Measurements from ENCODE around the gene MFN2. TPM values are rescaled to one million over a fixed set of nuclear protein-coding genes. Genes with fewer than 3 reads are reported as not detected.

MFN2 gene
- total and polyA plus RNA-seq, 9 of the 15 experiments (the other 6 are each of a cell fraction or from before 2014, with no cell fraction given), result 10.5 to 158 (median 87.1) TPM

GRCh38 chr1:12015001-12015491, 34.8 kb downstream of the MFN2 start (continued):
- TF ChIP-seq NR2C1 (IDR thresholded peaks at IDR 0.05) (peak; percentile 55; the same call in 1 of the 2 replicates), NR2C1 (tag; IDR thresholded peaks at IDR 0.05) (peak; percentile 61; the same call in 1 of the 2 replicates), MGA (IDR thresholded peaks at IDR 0.05) (peak; percentile 20; the same call in 1 of the 2 replicates), MTA2 (IDR thresholded peaks at IDR 0.05; ENCODE audit: low read depth) (no peak), CREM (IDR thresholded peaks at IDR 0.05; ENCODE audit: low read depth) (peak; percentile 45; the same call in 1 of the 2 replicates), ADNP (tag; IDR thresholded peaks at IDR 0.05) (peak; percentile 97), ZNF76 (CRISPR knock-in tag; IDR thresholded peaks at IDR 0.05; ENCODE audit: borderline replicate concordance) (peak; percentile 34; the same call in 1 of the 2 replicates), HMGXB4 (CRISPR knock-in tag; IDR thresholded peaks at IDR 0.05) (no peak), TFE3 (CRISPR knock-in tag; IDR thresholded peaks at IDR 0.05) (peak; percentile 65), NRF1 (conservative IDR thresholded peaks at IDR 0.05 in 1 of 2, IDR thresholded peaks at IDR 0.05 in 1 of 2) (peak in 1 of 2 experiments; percentile 32; a peak in 1 of 4 replicates), NFATC3 (IDR thresholded peaks at IDR 0.05) (no peak)
- TF ChIP-seq, protein P1, sequence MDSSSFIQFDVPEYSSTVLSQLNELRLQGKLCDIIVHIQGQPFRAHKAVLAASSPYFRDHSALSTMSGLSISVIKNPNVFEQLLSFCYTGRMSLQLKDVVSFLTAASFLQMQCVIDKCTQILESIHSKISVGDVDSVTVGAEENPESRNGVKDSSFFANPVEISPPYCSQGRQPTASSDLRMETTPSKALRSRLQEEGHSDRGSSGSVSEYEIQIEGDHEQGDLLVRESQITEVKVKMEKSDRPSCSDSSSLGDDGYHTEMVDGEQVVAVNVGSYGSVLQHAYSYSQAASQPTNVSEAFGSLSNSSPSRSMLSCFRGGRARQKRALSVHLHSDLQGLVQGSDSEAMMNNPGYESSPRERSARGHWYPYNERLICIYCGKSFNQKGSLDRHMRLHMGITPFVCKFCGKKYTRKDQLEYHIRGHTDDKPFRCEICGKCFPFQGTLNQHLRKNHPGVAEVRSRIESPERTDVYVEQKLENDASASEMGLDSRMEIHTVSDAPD (CRISPR knock-in tag; IDR thresholded peaks at IDR 0.05), result 0 out of 2 replicates have a peak, but pooled peaks have one; percentile 22
